ENCODE results near the gene SPINK8. TPM values are rescaled to one million over a fixed set of nuclear protein-coding genes. Genes with fewer than 3 reads are reported as not detected.

The SPINK8 gene
- total and polyA plus RNA-seq, 2 of the 8 experiments (the other 6 are each of a cell fraction or from before 2014, with no cell fraction given) = 0.29 TPM; not detected in 1

DNA sequence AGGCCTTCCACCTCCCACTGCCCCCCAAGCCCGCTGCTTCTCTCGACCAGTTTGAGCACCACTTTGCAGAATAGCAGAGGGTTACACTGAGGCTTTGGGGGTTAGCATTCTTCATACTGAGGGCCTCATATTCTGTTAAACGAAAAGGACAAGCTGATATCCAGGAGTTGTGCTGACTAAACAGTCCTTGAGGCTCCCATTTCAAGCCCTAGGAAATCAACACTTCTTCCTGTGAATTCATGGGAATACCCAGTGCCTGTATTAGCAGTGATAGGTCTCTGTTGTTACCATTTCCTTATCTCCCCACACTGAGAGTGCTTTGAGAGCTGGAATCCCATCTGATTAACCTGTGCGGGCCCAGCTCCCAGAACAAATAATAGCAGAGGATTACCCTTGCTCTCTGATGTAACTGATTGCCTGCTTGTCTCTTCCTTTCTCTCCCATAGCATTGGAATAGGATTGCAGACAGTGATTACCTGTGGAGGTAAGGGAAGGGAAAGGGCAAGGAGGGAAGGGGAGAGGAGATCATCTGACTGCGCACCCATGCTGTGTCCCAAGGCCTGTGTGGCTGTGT is 39.5 kb upstream of the SPINK8 start (continued):
- TF ChIP-seq, protein P1, sequence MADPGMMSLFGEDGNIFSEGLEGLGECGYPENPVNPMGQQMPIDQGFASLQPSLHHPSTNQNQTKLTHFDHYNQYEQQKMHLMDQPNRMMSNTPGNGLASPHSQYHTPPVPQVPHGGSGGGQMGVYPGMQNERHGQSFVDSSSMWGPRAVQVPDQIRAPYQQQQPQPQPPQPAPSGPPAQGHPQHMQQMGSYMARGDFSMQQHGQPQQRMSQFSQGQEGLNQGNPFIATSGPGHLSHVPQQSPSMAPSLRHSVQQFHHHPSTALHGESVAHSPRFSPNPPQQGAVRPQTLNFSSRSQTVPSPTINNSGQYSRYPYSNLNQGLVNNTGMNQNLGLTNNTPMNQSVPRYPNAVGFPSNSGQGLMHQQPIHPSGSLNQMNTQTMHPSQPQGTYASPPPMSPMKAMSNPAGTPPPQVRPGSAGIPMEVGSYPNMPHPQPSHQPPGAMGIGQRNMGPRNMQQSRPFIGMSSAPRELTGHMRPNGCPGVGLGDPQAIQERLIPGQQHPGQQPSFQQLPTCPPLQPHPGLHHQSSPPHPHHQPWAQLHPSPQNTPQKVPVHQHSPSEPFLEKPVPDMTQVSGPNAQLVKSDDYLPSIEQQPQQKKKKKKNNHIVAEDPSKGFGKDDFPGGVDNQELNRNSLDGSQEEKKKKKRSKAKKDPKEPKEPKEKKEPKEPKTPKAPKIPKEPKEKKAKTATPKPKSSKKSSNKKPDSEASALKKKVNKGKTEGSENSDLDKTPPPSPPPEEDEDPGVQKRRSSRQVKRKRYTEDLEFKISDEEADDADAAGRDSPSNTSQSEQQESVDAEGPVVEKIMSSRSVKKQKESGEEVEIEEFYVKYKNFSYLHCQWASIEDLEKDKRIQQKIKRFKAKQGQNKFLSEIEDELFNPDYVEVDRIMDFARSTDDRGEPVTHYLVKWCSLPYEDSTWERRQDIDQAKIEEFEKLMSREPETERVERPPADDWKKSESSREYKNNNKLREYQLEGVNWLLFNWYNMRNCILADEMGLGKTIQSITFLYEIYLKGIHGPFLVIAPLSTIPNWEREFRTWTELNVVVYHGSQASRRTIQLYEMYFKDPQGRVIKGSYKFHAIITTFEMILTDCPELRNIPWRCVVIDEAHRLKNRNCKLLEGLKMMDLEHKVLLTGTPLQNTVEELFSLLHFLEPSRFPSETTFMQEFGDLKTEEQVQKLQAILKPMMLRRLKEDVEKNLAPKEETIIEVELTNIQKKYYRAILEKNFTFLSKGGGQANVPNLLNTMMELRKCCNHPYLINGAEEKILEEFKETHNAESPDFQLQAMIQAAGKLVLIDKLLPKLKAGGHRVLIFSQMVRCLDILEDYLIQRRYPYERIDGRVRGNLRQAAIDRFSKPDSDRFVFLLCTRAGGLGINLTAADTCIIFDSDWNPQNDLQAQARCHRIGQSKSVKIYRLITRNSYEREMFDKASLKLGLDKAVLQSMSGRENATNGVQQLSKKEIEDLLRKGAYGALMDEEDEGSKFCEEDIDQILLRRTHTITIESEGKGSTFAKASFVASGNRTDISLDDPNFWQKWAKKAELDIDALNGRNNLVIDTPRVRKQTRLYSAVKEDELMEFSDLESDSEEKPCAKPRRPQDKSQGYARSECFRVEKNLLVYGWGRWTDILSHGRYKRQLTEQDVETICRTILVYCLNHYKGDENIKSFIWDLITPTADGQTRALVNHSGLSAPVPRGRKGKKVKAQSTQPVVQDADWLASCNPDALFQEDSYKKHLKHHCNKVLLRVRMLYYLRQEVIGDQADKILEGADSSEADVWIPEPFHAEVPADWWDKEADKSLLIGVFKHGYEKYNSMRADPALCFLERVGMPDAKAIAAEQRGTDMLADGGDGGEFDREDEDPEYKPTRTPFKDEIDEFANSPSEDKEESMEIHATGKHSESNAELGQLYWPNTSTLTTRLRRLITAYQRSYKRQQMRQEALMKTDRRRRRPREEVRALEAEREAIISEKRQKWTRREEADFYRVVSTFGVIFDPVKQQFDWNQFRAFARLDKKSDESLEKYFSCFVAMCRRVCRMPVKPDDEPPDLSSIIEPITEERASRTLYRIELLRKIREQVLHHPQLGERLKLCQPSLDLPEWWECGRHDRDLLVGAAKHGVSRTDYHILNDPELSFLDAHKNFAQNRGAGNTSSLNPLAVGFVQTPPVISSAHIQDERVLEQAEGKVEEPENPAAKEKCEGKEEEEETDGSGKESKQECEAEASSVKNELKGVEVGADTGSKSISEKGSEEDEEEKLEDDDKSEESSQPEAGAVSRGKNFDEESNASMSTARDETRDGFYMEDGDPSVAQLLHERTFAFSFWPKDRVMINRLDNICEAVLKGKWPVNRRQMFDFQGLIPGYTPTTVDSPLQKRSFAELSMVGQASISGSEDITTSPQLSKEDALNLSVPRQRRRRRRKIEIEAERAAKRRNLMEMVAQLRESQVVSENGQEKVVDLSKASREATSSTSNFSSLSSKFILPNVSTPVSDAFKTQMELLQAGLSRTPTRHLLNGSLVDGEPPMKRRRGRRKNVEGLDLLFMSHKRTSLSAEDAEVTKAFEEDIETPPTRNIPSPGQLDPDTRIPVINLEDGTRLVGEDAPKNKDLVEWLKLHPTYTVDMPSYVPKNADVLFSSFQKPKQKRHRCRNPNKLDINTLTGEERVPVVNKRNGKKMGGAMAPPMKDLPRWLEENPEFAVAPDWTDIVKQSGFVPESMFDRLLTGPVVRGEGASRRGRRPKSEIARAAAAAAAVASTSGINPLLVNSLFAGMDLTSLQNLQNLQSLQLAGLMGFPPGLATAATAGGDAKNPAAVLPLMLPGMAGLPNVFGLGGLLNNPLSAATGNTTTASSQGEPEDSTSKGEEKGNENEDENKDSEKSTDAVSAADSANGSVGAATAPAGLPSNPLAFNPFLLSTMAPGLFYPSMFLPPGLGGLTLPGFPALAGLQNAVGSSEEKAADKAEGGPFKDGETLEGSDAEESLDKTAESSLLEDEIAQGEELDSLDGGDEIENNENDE (IDR thresholded peaks at IDR 0.05; ENCODE audit: insufficient replicate concordance, low read length) = no peak
